ENCODE data around the gene MOV10. TPM values are rescaled to one million over a fixed set of nuclear protein-coding genes. Genes with fewer than 3 reads are reported as not detected.

The MOV10 gene
- total RNA-seq, 1 donor from 2014 or later = 74.9 TPM

DNA sequence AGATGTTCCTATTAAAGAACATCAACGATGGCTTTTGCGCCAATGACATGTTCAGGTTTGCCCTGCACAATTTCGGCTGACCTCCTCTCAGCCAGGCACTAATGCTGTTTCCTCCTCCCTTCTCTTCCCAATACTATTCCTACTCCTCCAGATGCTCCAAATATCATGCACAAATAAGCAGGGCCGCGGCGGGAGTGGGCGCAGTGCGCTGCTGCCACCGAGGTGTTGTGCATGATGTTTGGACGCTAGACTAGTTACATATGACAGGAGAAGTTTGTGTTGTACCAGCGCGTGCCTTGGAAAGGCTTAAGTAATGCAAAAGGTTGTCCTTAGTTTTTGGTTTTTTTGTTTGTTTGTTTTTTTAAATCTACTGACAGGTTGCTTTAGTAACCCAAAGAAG lies 73.9 kb downstream of the MOV10 start:
- DNase-seq (ENCODE audit: low read depth, low spot score) = no peak
- TF ChIP-seq, protein P1, sequence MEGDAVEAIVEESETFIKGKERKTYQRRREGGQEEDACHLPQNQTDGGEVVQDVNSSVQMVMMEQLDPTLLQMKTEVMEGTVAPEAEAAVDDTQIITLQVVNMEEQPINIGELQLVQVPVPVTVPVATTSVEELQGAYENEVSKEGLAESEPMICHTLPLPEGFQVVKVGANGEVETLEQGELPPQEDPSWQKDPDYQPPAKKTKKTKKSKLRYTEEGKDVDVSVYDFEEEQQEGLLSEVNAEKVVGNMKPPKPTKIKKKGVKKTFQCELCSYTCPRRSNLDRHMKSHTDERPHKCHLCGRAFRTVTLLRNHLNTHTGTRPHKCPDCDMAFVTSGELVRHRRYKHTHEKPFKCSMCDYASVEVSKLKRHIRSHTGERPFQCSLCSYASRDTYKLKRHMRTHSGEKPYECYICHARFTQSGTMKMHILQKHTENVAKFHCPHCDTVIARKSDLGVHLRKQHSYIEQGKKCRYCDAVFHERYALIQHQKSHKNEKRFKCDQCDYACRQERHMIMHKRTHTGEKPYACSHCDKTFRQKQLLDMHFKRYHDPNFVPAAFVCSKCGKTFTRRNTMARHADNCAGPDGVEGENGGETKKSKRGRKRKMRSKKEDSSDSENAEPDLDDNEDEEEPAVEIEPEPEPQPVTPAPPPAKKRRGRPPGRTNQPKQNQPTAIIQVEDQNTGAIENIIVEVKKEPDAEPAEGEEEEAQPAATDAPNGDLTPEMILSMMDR (conservative IDR thresholded peaks at IDR 0.05) = no peak
- peaks cover 5% of the 10 kb centered on the region for H3K9me3 Mint-ChIP-seq
- H3K4me1 Mint-ChIP-seq = peaks cover 4% of the 10 kb centered on the region
- no peak overlapping the region for H3K4me3 Mint-ChIP-seq
- H3K36me3 Mint-ChIP-seq (ENCODE audit: low read depth) = no peaks in the 10 kb centered on the region
- no peak overlapping the region for H3K27ac Mint-ChIP-seq (ENCODE audit: unreplicated experiment)
- H3K27me3 Mint-ChIP-seq (ENCODE audit: low read depth) = peaks cover 19% of the 10 kb centered on the region

Other genes starting within 250 kb of the MOV10 start
- gene WNT2B, start 165.7 kb upstream of the MOV10 start, total RNA-seq = 1.3 and 1.5 TPM in 2 replicates
- 20.4 and 24.8 TPM in 2 replicates for gene ST7L, start 55.5 kb upstream of the MOV10 start, total RNA-seq
- gene CAPZA1, start 54.8 kb upstream of the MOV10 start, total RNA-seq = 130 and 131 TPM in 2 replicates
- gene RHOC, start 32.5 kb downstream of the MOV10 start, total RNA-seq = 114 and 125 TPM in 2 replicates
- gene PPM1J, start 40.7 kb downstream of the MOV10 start, total RNA-seq = 1.1 and 1.4 TPM in 2 replicates

All from neural crest cell (in vitro differentiated cells).